Spinal cord (tissue), 10 donors: ENCODE measurements around the gene PCYOX1L. TPM values are rescaled to one million over a fixed set of nuclear protein-coding genes. Genes with fewer than 3 reads are reported as not detected.

Source experiments
- DNase-seq, 6 donors: peaks; one replicate each; pipeline versions ENCODE4 v3.0.0 to v3.0.0-alpha.2; 2013 to 2015; ENCODE audit warnings: low spot score in 6 of 6, low read depth in 4 of 6
- H3K27ac ChIP-seq: one replicate; pipeline ENCODE4 v1.5.1; 2013; ENCODE audit warnings: low read depth, low read length, control low read depth
- H3K27me3 ChIP-seq: one replicate; pipeline ENCODE4 v1.6.1; 2013; ENCODE audit warnings: low read length; ENCODE audit not compliant: control insufficient read depth, insufficient read depth
- H3K36me3 ChIP-seq: one replicate; pipeline ENCODE4 v1.6.1; 2013; ENCODE audit warnings: low read length; ENCODE audit not compliant: control insufficient read depth, insufficient read depth
- H3K4me1 ChIP-seq: one replicate; pipeline ENCODE4 v1.6.1; 2013; ENCODE audit warnings: low read length; ENCODE audit not compliant: control insufficient read depth, insufficient read depth
- H3K4me3 ChIP-seq: one replicate; pipeline ENCODE4 v1.5.1; 2013; ENCODE audit warnings: low read depth, low read length, control low read depth
- H3K9me3 ChIP-seq: one replicate; pipeline ENCODE4 v1.6.1; 2013; ENCODE audit warnings: low read length; ENCODE audit not compliant: control insufficient read depth, insufficient read depth
- WGBS: methylation state at CpG from one replicate; pipeline ENCODE4 v1.1.5; 2013; ENCODE audit warnings: missing lambda C conversion rate; ENCODE audit not compliant: insufficient coverage; 5-methylcytosine and 5-hydroxymethylcytosine counted together
- long read RNA-seq, 4 donors: transcript quantifications; one replicate each; lab custom pipeline, GENCODE V29; 2026
- polyA plus RNA-seq, 2 donors: library from polyadenylated mRNA; unstranded; fragments of 120-200 nt; gene quantifications; one replicate each; pipeline ENCODE4 v1.2.1, GENCODE V29; 2013; ENCODE audit not compliant: insufficient read length in 2 of 2
- total RNA-seq, 2 donors: library from RNA; depleted of rRNA in 1 of 2; stranded (reverse); fragments of 120-200 nt in 1 of 2; fragments of >200 nt in 1 of 2; gene quantifications; one replicate each; pipeline versions ENCODE4 v1.2.3 to v1.2.4, GENCODE V29; 2013 to 2014
- donor health status: healthy.

PCYOX1L gene
- total RNA-seq (10 to 100 TPM; 14.2 to 15.7 TPM), polyA plus RNA-seq (10 to 100 TPM; 26.6 to 28.6 TPM)
- long read RNA-seq, donor 1, full-length matches to known transcripts, result 11 of 11 reads
- long read RNA-seq, donor 1, partial matches to known transcripts, result 0 of 11 reads
- long read RNA-seq, donor 1, other reads (novel, unspliced or antisense), result 0 of 11 reads
- long read RNA-seq, donor 2, partial matches to known transcripts, result 8 of 10 reads
- long read RNA-seq, donor 2, other reads (novel, unspliced or antisense), result 0 of 10 reads
- long read RNA-seq, donor 3, full-length matches to known transcripts, result 2 of 2 reads
- long read RNA-seq, donor 3, partial matches to known transcripts, result 0 of 2 reads
- long read RNA-seq, donor 3, other reads (novel, unspliced or antisense), result 0 of 2 reads
- long read RNA-seq, donor 4, full-length matches to known transcripts, result 7 of 14 reads
- long read RNA-seq, donor 4, partial matches to known transcripts, result 7 of 14 reads
- long read RNA-seq, donor 4, other reads (novel, unspliced or antisense), result 0 of 14 reads

- Histone ChIP-seq H3K27me3 (no peaks in the 10 kb centered on the region), H3K36me3 (peaks cover 12% of the 10 kb centered on the region), H3K4me3 (peak within 1 kb of the TSS; percentile 75), H3K27ac (peak within 1 kb of the TSS; percentile 59), H3K9me3 (no peaks in the 10 kb centered on the region), H3K4me1 (peaks cover 18% of the 10 kb centered on the region)
- peak; percentile 86 to 99 (median 92) for DNase-seq
- WGBS, result under 1% methylated on average over 58 of the region's 61 CpGs
Measured at GRCh38 chr5:149357370-149358293, at the start of gene PCYOX1L. TSS of gene PCYOX1L (plus strand) at chr5:149358046. CDS start at chr5:149358069, 23 bp downstream.

- H3K27me3 ChIP-seq, result no peaks in the 10 kb centered on the region
- no peak for DNase-seq
- H3K4me3 ChIP-seq, result no peak overlapping the region
- H3K4me1 ChIP-seq, result peaks cover 2% of the 10 kb centered on the region
- no peaks in the 10 kb centered on the region for H3K9me3 ChIP-seq
- peaks cover 3% of the 10 kb centered on the region for H3K36me3 ChIP-seq
- H3K27ac ChIP-seq, result no peak overlapping the region
- 82% methylated on average over 3 of the region's 6 CpGs for WGBS
Measured at GRCh38 chr5:149309354-149309753, 48.5 kb upstream of the PCYOX1L start.

- H3K4me1 ChIP-seq, result no peaks in the 10 kb centered on the region
- H3K4me3 ChIP-seq, result no peak overlapping the region
- H3K36me3 ChIP-seq, result peaks cover 3% of the 10 kb centered on the region
- H3K9me3 ChIP-seq, result no peaks in the 10 kb centered on the region
- no peak for DNase-seq
- no peaks in the 10 kb centered on the region for H3K27me3 ChIP-seq
- no peak overlapping the region for H3K27ac ChIP-seq
- 89% methylated on average over 4 of the region's 4 CpGs for WGBS
Measured at GRCh38 chr5:149310488-149310887, 47.4 kb upstream of the PCYOX1L start.

GRCh38 chr5:149310947-149311658 is 46.7 kb upstream of the PCYOX1L start:
- 45% methylated on average over 7 of the region's 10 CpGs for WGBS
- Histone ChIP-seq H3K9me3 (no peaks in the 10 kb centered on the region), H3K4me3 (no peak overlapping the region), H3K27me3 (no peaks in the 10 kb centered on the region), H3K4me1 (no peaks in the 10 kb centered on the region), H3K36me3 (peaks cover 3% of the 10 kb centered on the region), H3K27ac (no peak overlapping the region)
- no peak for DNase-seq

GRCh38 chr5:149313151-149313841 is 44.5 kb upstream of the PCYOX1L start:
- no peaks in the 10 kb centered on the region for H3K9me3 ChIP-seq
- H3K4me3 ChIP-seq, result no peak overlapping the region
- DNase-seq, result no peak
- no peak overlapping the region for H3K27ac ChIP-seq
- H3K27me3 ChIP-seq, result no peaks in the 10 kb centered on the region
- peaks cover 3% of the 10 kb centered on the region for H3K4me1 ChIP-seq
- WGBS, result 86% methylated on average over 5 of the region's 6 CpGs
- no peaks in the 10 kb centered on the region for H3K36me3 ChIP-seq

GRCh38 chr5:149314571-149315111 is 43.2 kb upstream of the PCYOX1L start:
- 92% methylated on average over 2 of the region's 4 CpGs for WGBS
- H3K4me3 ChIP-seq, result no peak overlapping the region
- no peaks in the 10 kb centered on the region for H3K36me3 ChIP-seq
- no peaks in the 10 kb centered on the region for H3K27me3 ChIP-seq
- no peak for DNase-seq
- no peak overlapping the region for H3K27ac ChIP-seq
- H3K9me3 ChIP-seq, result no peaks in the 10 kb centered on the region
- peaks cover 3% of the 10 kb centered on the region for H3K4me1 ChIP-seq

- 92% methylated on average over 6 of the region's 6 CpGs for WGBS
- H3K4me3 ChIP-seq, result no peak overlapping the region
Measured at GRCh38 chr5:149315753-149316152, 42.1 kb upstream of the PCYOX1L start.

GRCh38 chr5:149317281-149318048 is 40.4 kb upstream of the PCYOX1L start:
- Histone ChIP-seq H3K36me3 (no peaks in the 10 kb centered on the region), H3K4me1 (peaks cover 11% of the 10 kb centered on the region), H3K27ac (peak overlapping the region; percentile 1), H3K9me3 (no peaks in the 10 kb centered on the region), H3K4me3 (no peak overlapping the region), H3K27me3 (no peaks in the 10 kb centered on the region)
- 86% methylated on average over 14 of the region's 14 CpGs for WGBS
- DNase-seq, result peak; percentile 24 to 89 (median 48)

More at GRCh38 chr5:149315753-149316152, 42.1 kb upstream of the PCYOX1L start:
- Histone ChIP-seq H3K27ac (no peak overlapping the region), H3K27me3 (no peaks in the 10 kb centered on the region), H3K4me1 (peaks cover 7% of the 10 kb centered on the region), H3K9me3 (no peaks in the 10 kb centered on the region), H3K36me3 (no peaks in the 10 kb centered on the region)
- no peak for DNase-seq
